Caco-2 (cell line): ENCODE results near the gene TIMP2. TPM values are rescaled to one million over a fixed set of nuclear protein-coding genes. Genes with fewer than 3 reads are reported as not detected.

Experiments
- BruUV-seq: library from RNA; stranded (reverse); fragments of 400-500 nt; replicated peaks from 2 replicates; lab custom pipeline; 2021; lab: Mats Ljungman, UMichigan
- CTCF ChIA-PET: fragments of 300-600 bp; sonication (Branson Sonifier 250); formaldehyde crosslinking; loops from one replicate; lab custom pipeline; 2022; ENCODE audit warnings: antibody characterized with exemption; lab: Charles Lee
- POLR2A ChIA-PET: fragments of 300-600 bp; sonication (Branson Sonifier 250); formaldehyde crosslinking; loops from one replicate; lab custom pipeline; 2022; ENCODE audit warnings: antibody characterized with exemption; lab: Charles Lee
- DNase-seq, 2 experiments: peaks; one replicate each; pipeline versions ENCODE4 v3.0.0 to v3.0.0-alpha.2; 2020 to 2022
- H3K27me3 ChIP-seq: replicated peaks from 2 replicates; pipeline ENCODE4 v1.6.0; 2011; ENCODE audit warnings: low read length; ENCODE audit not compliant: control insufficient read depth, insufficient read depth
- H3K36me3 ChIP-seq: 2 replicates; pipeline ENCODE4 v1.5.1; 2011; ENCODE audit warnings: low read length; ENCODE audit not compliant: control insufficient read depth, insufficient read depth
- H3K4me1 ChIP-seq: fragments of 250-450 bp; sonication (Bioruptor Pico); 2 replicates; pipeline ENCODE4 v1.5.1; 2020; ENCODE audit warnings: mild to moderate bottlenecking
- H3K4me3 ChIP-seq: 2 replicates; pipeline ENCODE4 v1.5.1; 2011; ENCODE audit warnings: low read depth, mild to moderate bottlenecking, control low read depth, low read length
- H3K9me3 ChIP-seq: fragments of 250-450 bp; sonication (Bioruptor Pico); 2 replicates; pipeline ENCODE4 v1.5.1; 2020; ENCODE audit warnings: mild to moderate bottlenecking, moderate library complexity
- H3K27ac Mint-ChIP-seq: one replicate; pipeline ENCODE4 v1.8.0; 2022; ENCODE audit warnings: mixed read lengths; ENCODE audit not compliant: unreplicated experiment
- H3K27me3 Mint-ChIP-seq: one replicate; pipeline ENCODE4 v1.8.0; 2022; ENCODE audit warnings: mixed read lengths; ENCODE audit not compliant: insufficient read depth, unreplicated experiment
- H3K36me3 Mint-ChIP-seq: one replicate; pipeline ENCODE4 v1.8.0; 2022; ENCODE audit warnings: mild to moderate bottlenecking, mixed read lengths; ENCODE audit not compliant: insufficient read depth, unreplicated experiment
- H3K4me1 Mint-ChIP-seq: one replicate; pipeline ENCODE4 v1.8.0; 2022; ENCODE audit warnings: low read depth, mixed read lengths; ENCODE audit not compliant: unreplicated experiment
- H3K4me3 Mint-ChIP-seq: one replicate; pipeline ENCODE4 v1.8.0; 2022; ENCODE audit warnings: mild to moderate bottlenecking, moderate library complexity, mixed read lengths; ENCODE audit not compliant: unreplicated experiment
- H3K9me3 Mint-ChIP-seq: one replicate; pipeline ENCODE4 v1.8.0; 2022; ENCODE audit warnings: mixed read lengths; ENCODE audit not compliant: unreplicated experiment
- intact Hi-C: fragments of 100-400 bp; cut with micrococcal nuclease; formaldehyde crosslinking; loops from one replicate; pipeline ENCODE4 v1.10.0; 2022; ENCODE audit not compliant: unreplicated experiment
- total RNA-seq: library from RNA; stranded (reverse); gene quantifications from 2 replicates; pipeline ENCODE4 v1.2.3, GENCODE V29; 2022
- TF ChIP-seq, protein P1 (sequence below), 2 experiments: fragments of 200-600 bp in 1 of 2; IDR thresholded peaks; 1 replicate in 1 of 2; 2 replicates in 1 of 2; pipeline versions ENCODE4 v1.5.1 to v1.8.0; 2011 to 2022; ENCODE audit warnings: antibody characterized with exemption in 1 of 2, control low read depth in 1 of 2, inconsistent platforms in 1 of 2, low read depth in 1 of 2, low read length in 1 of 2, mild to moderate bottlenecking in 1 of 2, moderate library complexity in 1 of 2; ENCODE audit not compliant: insufficient read depth in 1 of 2, severe bottlenecking in 1 of 2, unreplicated experiment in 1 of 2

Gene TIMP2
- total RNA-seq, 1 experiment from 2014 or later, result 70.1 TPM

GRCh38 chr17:78832541-78832810 is 92.7 kb downstream of the TIMP2 start:
- no peaks in the 10 kb centered on the region for H3K9me3 Mint-ChIP-seq
- no peak overlapping the region for H3K4me3 ChIP-seq
- ChIA-PET CTCF (no interaction called here), POLR2A (no interaction called here)
- peaks cover 7% of the 10 kb centered on the region for H3K36me3 ChIP-seq
- DNase-seq, result no peak
- no peak overlapping the region for H3K4me3 Mint-ChIP-seq
- H3K27me3 ChIP-seq, result no peaks in the 10 kb centered on the region
- no peak overlapping the region for H3K27ac Mint-ChIP-seq
- peaks cover 92% of the 10 kb centered on the region for H3K36me3 Mint-ChIP-seq
- H3K27me3 Mint-ChIP-seq, result no peaks in the 10 kb centered on the region
- BruUV-seq, result no TSS peak
- no peaks in the 10 kb centered on the region for H3K4me1 ChIP-seq
- no peaks in the 10 kb centered on the region for H3K9me3 ChIP-seq
- intact Hi-C loops, result no loop called here
- no peaks in the 10 kb centered on the region for H3K4me1 Mint-ChIP-seq
- TF ChIP-seq, protein P1, sequence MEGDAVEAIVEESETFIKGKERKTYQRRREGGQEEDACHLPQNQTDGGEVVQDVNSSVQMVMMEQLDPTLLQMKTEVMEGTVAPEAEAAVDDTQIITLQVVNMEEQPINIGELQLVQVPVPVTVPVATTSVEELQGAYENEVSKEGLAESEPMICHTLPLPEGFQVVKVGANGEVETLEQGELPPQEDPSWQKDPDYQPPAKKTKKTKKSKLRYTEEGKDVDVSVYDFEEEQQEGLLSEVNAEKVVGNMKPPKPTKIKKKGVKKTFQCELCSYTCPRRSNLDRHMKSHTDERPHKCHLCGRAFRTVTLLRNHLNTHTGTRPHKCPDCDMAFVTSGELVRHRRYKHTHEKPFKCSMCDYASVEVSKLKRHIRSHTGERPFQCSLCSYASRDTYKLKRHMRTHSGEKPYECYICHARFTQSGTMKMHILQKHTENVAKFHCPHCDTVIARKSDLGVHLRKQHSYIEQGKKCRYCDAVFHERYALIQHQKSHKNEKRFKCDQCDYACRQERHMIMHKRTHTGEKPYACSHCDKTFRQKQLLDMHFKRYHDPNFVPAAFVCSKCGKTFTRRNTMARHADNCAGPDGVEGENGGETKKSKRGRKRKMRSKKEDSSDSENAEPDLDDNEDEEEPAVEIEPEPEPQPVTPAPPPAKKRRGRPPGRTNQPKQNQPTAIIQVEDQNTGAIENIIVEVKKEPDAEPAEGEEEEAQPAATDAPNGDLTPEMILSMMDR (IDR thresholded peaks at IDR 0.05; ENCODE audit: insufficient read depth in 1 of 2, low read depth in 1 of 2, low read length in 1 of 2, severe bottlenecking in 1 of 2, unreplicated experiment in 1 of 2), result no peak

DNA sequence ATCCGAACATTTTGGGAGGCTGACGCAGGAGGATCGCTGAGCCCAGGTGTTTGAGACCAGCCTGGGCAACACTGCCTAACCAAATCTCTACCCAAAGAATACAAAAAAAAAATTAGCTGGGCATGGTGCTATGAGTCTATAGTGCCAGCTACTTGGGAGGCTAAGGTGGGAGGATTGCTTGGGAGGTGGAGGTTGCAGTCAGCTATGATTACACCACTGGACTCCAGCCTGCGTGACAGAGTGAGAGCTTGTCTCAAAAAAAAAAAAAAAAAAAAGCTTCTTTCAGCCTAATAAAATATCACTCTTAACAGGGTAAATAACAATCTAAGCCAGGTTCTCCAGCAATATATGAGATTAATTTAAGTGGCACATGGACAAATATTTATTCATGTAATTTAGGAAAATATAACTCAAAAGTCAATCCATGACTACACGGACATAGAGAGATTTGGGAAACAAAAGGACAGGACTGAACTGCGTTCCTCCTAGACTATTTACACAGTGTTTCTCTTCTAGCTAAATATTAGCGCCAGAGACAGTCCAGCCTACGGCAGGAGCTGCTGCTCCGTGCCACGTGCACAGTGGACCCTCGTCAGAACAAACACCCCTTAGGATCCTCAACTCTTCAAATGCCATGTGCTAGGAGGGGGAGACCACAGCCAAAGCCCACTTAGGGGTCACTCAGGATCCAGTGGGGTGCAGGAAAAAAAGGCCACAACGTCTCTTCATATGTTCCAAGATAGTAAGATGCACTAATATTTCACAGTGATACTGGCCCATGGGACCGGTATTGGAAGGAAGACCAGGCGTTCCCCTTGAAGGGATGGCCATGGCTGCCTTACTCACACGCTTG is 93.3 kb downstream of the TIMP2 start:
- Mint-ChIP-seq H3K9me3 (no peaks in the 10 kb centered on the region), H3K27ac (no peak overlapping the region), H3K36me3 (peaks cover 92% of the 10 kb centered on the region), H3K4me3 (no peak overlapping the region), H3K27me3 (no peaks in the 10 kb centered on the region), H3K4me1 (no peaks in the 10 kb centered on the region)
- no peaks in the 10 kb centered on the region for H3K9me3 ChIP-seq
- no peak for DNase-seq
- ChIA-PET CTCF (interaction anchor here (0.8 to 1.0 kb wide), 2 partner anchors 8 to 22 kb away, joined by 5 to 7 read pairs; partner anchors contain the start of gene USP36), POLR2A (interaction anchor here (0.5 to 0.6 kb wide), 2 partner anchors 13 to 216 kb away, joined by 3 to 16 read pairs; no protein-coding TSS in a partner anchor)
- peaks cover 7% of the 10 kb centered on the region for H3K36me3 ChIP-seq
- intact Hi-C loops, result no loop called here
- TF ChIP-seq, protein P1 (IDR thresholded peaks at IDR 0.05; ENCODE audit: insufficient read depth in 1 of 2, low read depth in 1 of 2, low read length in 1 of 2, severe bottlenecking in 1 of 2, unreplicated experiment in 1 of 2), result no peak
- BruUV-seq, result no TSS peak
- H3K4me1 ChIP-seq, result no peaks in the 10 kb centered on the region
- no peaks in the 10 kb centered on the region for H3K27me3 ChIP-seq
- no peak overlapping the region for H3K4me3 ChIP-seq

- no peaks in the 10 kb centered on the region for H3K9me3 ChIP-seq
- no peak for DNase-seq
- no TSS peak for BruUV-seq
- Mint-ChIP-seq H3K4me1 (no peaks in the 10 kb centered on the region), H3K36me3 (peaks cover 94% of the 10 kb centered on the region), H3K27ac (no peak overlapping the region), H3K4me3 (no peak overlapping the region), H3K9me3 (no peaks in the 10 kb centered on the region), H3K27me3 (no peaks in the 10 kb centered on the region)
- peaks cover 3% of the 10 kb centered on the region for H3K36me3 ChIP-seq
- no peaks in the 10 kb centered on the region for H3K4me1 ChIP-seq
- CTCF ChIA-PET, result no interaction called here
- TF ChIP-seq, protein P1 (IDR thresholded peaks at IDR 0.05; ENCODE audit: insufficient read depth in 1 of 2, low read depth in 1 of 2, low read length in 1 of 2, severe bottlenecking in 1 of 2, unreplicated experiment in 1 of 2), result no peak
- intact Hi-C loops, result no loop called here
- H3K4me3 ChIP-seq, result no peak overlapping the region
- POLR2A ChIA-PET, result no interaction called here
- H3K27me3 ChIP-seq, result no peaks in the 10 kb centered on the region
Measured at GRCh38 chr17:78829477-78829876, 95.7 kb downstream of the TIMP2 start.
